ENCODE data around the gene FAR2. TPM values are rescaled to one million over a fixed set of nuclear protein-coding genes. Genes with fewer than 3 reads are reported as not detected.

Gene FAR2
- polyA plus RNA-seq, 4 donors = 38.2 to 48.0 (median 43.3) TPM

Other genes with a start within 250 kb of the FAR2 start
- gene ERGIC2, start 231.9 kb downstream of the FAR2 start, polyA plus RNA-seq (ENCODE audit: insufficient read length in 4 of 4) = 100 to 1,000 TPM; 100 to 123 (median 119) TPM

Measured in right renal pelvis (tissue), 4 donors.